HUDEP-2 (cell line): ENCODE results near the gene OR52E1.

Experiments
- DNase-seq, 76 experiments: peaks; one replicate each; lab custom pipeline; 2025; ENCODE audit not compliant: unreplicated experiment in 76 of 76; lab: John Stamatoyannopoulos, UW

The OR52E1 gene

DNA sequence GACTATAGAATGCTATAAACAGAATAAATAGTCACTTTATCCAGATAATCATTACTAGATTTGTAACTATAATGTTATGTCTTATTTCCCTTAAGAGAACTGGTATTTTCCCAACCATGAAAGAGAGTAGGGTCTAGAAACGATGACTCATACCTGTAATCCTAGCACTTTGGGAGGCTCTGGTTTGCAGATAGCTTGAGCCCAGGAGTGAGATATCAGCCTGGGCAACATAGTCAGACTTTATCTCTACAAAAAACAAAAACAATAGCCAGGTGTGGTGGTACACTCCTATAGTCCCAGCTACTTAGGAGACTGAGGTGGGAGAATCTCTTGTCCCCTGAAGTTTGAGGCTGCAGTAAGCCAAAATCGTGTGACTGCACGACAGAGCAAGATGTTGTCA is 37.9 kb downstream of the OR52E1 start:
- DNase-seq = no peak

DNA sequence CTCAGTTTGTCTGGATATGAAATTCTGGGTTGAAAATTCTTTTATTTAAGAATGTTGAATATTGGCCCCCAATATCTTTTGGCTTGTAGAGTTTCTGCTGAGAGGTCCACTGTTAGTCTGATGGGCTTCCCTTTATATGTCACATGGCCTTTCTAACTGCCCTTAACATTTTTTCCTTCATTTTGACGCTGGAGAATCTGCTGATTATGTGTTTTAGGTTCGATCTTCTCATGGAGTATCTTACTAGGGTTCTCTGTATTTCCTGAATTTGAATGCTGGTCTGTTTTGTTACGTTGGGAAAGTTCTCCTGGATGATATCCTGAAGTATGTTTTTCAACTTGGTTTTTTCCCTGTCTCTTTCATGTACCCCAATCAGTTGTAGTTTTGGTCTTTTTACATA is 46.0 kb downstream of the OR52E1 start:
- no peak for DNase-seq

DNA sequence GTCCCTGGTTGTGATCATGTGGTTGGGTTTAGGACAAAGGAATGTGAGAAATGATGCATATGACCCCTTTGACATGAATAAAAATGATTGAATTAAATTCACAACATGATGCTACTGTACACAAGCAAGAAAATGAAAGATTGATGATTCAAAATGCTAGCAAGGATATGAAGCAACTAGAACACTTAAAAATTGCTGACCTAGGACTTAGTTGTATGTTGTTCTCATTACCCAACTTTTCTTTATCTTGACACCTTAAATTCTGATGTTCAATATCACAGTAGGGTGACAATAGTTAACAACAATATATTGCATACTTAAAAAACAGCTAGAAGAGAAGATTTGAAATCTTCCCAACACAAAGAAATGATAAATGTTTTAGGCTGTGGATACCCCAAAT is 48.2 kb downstream of the OR52E1 start:
- DNase-seq = no peak

DNA sequence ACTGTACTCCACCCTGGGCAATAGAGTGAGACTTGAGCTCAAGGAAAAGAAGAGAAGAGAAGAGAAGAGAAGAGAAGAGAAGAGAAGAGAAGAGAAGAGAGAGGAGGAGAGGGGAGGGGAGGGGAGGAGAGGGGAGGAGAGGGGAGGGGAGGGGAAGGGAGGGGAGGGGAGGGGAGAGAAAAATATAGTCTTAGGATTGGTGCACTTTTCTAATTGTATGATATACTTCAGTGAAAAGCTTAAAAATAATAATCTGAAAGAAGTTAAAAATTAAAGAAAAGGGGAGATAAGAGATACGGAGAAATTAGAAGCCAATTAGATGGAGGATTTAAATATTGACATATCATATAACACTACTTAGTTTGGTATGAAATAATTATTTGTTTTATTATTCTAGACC is 49.5 kb downstream of the OR52E1 start:
- no peak for DNase-seq
